ENCODE results near the gene SPINK4.

Gene SPINK4

GRCh38 chr9:33211695-33212393, 28.1 kb upstream of the SPINK4 start:
- no peak overlapping the region for H2AFZ ChIP-seq (ENCODE audit: low read length, unreplicated experiment)
- no peak overlapping the region for H3K27ac ChIP-seq (ENCODE audit: low read depth, low read length)
- H3K4me3 ChIP-seq (ENCODE audit: low read depth, low read length): no peak overlapping the region
- H3K4me1 ChIP-seq (ENCODE audit: control insufficient read depth, insufficient read depth, low read length, unreplicated experiment): peaks cover 4% of the 10 kb centered on the region
- no peaks in the 10 kb centered on the region for H3K36me3 ChIP-seq (ENCODE audit: insufficient read depth, low read length)
- no peaks in the 10 kb centered on the region for H3K79me2 ChIP-seq (ENCODE audit: control insufficient read depth, insufficient read depth, low read length, unreplicated experiment)
- peaks cover 14% of the 10 kb centered on the region; the same call in 1 of the 2 replicates for H3K27me3 ChIP-seq (ENCODE audit: insufficient read depth, low read length)

DNA sequence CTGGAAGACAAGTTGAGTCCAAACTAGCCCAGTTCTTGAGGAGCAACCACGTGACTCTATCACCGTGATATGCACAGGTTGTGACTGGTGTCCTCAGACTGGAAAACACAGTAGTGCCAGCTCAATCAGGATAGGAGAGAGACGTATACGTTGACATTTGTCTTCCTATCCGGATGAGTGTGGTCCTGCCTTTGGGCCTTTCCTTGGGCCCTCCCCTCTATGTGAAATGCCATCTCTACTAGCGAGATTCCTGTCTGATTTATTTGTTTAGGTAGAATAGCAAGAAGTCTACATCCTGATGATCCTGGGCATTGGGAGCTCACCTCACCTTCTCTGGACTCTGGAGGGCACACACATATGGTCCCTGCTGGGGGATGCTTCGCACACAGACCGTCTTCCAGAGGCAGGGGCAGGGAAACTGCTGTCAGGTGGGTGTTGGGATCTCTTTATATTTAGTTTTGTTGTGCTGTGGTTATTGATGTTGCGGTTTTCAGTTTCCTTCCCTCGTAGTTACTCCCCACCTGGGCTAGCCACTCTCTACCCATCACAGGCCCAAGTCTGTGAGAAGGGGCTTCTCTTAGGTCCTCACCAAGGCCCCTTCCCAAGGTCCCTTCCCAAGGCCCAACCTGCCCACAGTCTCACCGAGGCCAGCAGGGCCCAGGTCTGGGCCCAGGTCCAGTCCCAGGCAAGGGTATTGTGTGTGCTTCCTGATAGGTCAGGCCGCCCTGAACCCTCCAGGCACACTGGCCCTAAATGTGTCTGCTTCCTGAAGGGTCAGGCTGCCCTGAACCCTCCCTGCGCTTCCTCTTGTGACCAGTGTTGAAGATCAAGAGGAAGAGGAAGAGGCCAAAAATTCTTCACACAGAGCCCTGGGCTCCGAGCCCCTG, 19.0 kb upstream of the SPINK4 start:
- H3K36me3 ChIP-seq (ENCODE audit: insufficient read depth, low read length): no peaks in the 10 kb centered on the region
- H3K27me3 ChIP-seq (ENCODE audit: insufficient read depth, low read length): peaks cover 5% of the 10 kb centered on the region; the same call in 1 of the 2 replicates
- peaks cover 8% of the 10 kb centered on the region for H3K4me1 ChIP-seq (ENCODE audit: control insufficient read depth, insufficient read depth, low read length, unreplicated experiment)
- H3K27ac ChIP-seq (ENCODE audit: low read depth, low read length): no peak overlapping the region
- no peak overlapping the region for H2AFZ ChIP-seq (ENCODE audit: low read length, unreplicated experiment)
- H3K4me3 ChIP-seq (ENCODE audit: low read depth, low read length): no peak overlapping the region
- no peaks in the 10 kb centered on the region for H3K79me2 ChIP-seq (ENCODE audit: control insufficient read depth, insufficient read depth, low read length, unreplicated experiment)

GRCh38 chr9:33221568-33221884, 18.4 kb upstream of the SPINK4 start:
- no peaks in the 10 kb centered on the region for H3K79me2 ChIP-seq (ENCODE audit: control insufficient read depth, insufficient read depth, low read length, unreplicated experiment)
- peaks cover 10% of the 10 kb centered on the region for H3K4me1 ChIP-seq (ENCODE audit: control insufficient read depth, insufficient read depth, low read length, unreplicated experiment)
- no peaks in the 10 kb centered on the region for H3K36me3 ChIP-seq (ENCODE audit: insufficient read depth, low read length)
- H3K27me3 ChIP-seq (ENCODE audit: insufficient read depth, low read length): no peaks in the 10 kb centered on the region; the same call in 1 of the 2 replicates
- no peak overlapping the region for H3K27ac ChIP-seq (ENCODE audit: low read depth, low read length)
- no peak overlapping the region for H3K4me3 ChIP-seq (ENCODE audit: low read depth, low read length)
- H2AFZ ChIP-seq (ENCODE audit: low read length, unreplicated experiment): no peak overlapping the region

DNA sequence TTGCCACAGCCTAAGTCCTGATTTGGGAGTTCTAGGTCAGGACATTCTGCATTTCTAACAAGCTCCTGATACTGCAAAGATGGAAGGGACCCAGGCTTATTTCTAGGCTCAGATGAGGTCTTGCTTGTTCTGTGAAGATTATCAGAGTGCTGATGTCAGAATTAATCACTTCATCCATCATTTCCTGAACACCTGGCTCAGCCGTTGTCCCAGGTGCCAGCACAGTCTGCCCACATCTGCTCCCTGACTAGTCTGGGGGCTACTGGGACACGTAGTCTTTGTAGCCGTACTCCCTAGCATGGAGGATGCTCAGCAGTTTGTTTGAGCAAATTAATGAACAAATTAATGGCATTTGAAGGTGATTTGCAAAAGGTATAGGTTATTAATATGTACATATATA, 17.9 kb upstream of the SPINK4 start:
- Histone ChIP-seq H3K27ac (ENCODE audit: low read depth, low read length) (no peak overlapping the region), H3K4me1 (ENCODE audit: control insufficient read depth, insufficient read depth, low read length, unreplicated experiment) (peaks cover 10% of the 10 kb centered on the region), H3K27me3 (ENCODE audit: insufficient read depth, low read length) (no peaks in the 10 kb centered on the region), H3K79me2 (ENCODE audit: control insufficient read depth, insufficient read depth, low read length, unreplicated experiment) (no peaks in the 10 kb centered on the region), H2AFZ (ENCODE audit: low read length, unreplicated experiment) (no peak overlapping the region), H3K36me3 (ENCODE audit: insufficient read depth, low read length) (no peaks in the 10 kb centered on the region), H3K4me3 (ENCODE audit: low read depth, low read length) (no peak overlapping the region)

- no peaks in the 10 kb centered on the region for H3K27me3 ChIP-seq (ENCODE audit: insufficient read depth, low read length)
- no peaks in the 10 kb centered on the region for H3K36me3 ChIP-seq (ENCODE audit: insufficient read depth, low read length)
- peaks cover 10% of the 10 kb centered on the region for H3K4me1 ChIP-seq (ENCODE audit: control insufficient read depth, insufficient read depth, low read length, unreplicated experiment)
- no peak overlapping the region for H3K4me3 ChIP-seq (ENCODE audit: low read depth, low read length)
- no peak overlapping the region for H2AFZ ChIP-seq (ENCODE audit: low read length, unreplicated experiment)
- H3K79me2 ChIP-seq (ENCODE audit: control insufficient read depth, insufficient read depth, low read length, unreplicated experiment): no peaks in the 10 kb centered on the region
- H3K27ac ChIP-seq (ENCODE audit: low read depth, low read length): no peak overlapping the region
These were observed 16.3 kb upstream of the SPINK4 start for GRCh38 chr9:33223696-33224095.

- Histone ChIP-seq H2AFZ (ENCODE audit: low read length, unreplicated experiment) (no peak overlapping the region), H3K4me1 (ENCODE audit: control insufficient read depth, insufficient read depth, low read length, unreplicated experiment) (peaks cover 10% of the 10 kb centered on the region), H3K27ac (ENCODE audit: low read depth, low read length) (0 out of 2 replicates have a peak overlapping the region, but pooled peaks have one; percentile 13), H3K27me3 (ENCODE audit: insufficient read depth, low read length) (no peaks in the 10 kb centered on the region), H3K79me2 (ENCODE audit: control insufficient read depth, insufficient read depth, low read length, unreplicated experiment) (no peaks in the 10 kb centered on the region), H3K4me3 (ENCODE audit: low read depth, low read length) (no peak overlapping the region), H3K36me3 (ENCODE audit: insufficient read depth, low read length) (no peaks in the 10 kb centered on the region)
These were observed 14.4 kb upstream of the SPINK4 start for GRCh38 chr9:33225319-33226147.

- Histone ChIP-seq H3K27ac (ENCODE audit: low read depth, low read length) (no peak overlapping the region), H3K27me3 (ENCODE audit: insufficient read depth, low read length) (no peaks in the 10 kb centered on the region), H3K4me1 (ENCODE audit: control insufficient read depth, insufficient read depth, low read length, unreplicated experiment) (peaks cover 10% of the 10 kb centered on the region), H2AFZ (ENCODE audit: low read length, unreplicated experiment) (no peak overlapping the region), H3K79me2 (ENCODE audit: control insufficient read depth, insufficient read depth, low read length, unreplicated experiment) (no peaks in the 10 kb centered on the region), H3K4me3 (ENCODE audit: low read depth, low read length) (no peak overlapping the region), H3K36me3 (ENCODE audit: insufficient read depth, low read length) (no peaks in the 10 kb centered on the region)
These were observed 13.0 kb upstream of the SPINK4 start for GRCh38 chr9:33227008-33227398.

DNA sequence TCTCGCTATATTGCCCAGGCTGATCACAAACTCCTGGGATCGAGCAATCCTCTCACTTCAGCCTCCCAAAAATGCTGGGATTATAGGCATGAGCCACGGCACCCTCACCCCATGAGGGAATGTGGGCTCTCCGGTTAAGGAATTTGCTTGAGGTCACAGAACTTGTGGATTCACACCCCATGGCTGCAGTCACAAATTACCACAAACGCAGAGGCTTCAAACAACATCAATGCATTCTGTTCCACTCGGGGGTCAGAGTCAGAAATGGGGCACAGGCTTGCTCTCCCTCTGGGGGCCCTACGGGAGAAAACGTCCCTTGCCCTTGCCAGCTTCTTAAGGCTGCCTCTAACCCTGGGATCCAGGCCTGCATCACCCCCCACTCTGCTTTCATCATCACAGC, 12.2 kb upstream of the SPINK4 start:
- Histone ChIP-seq H3K27me3 (ENCODE audit: insufficient read depth, low read length) (no peaks in the 10 kb centered on the region), H3K36me3 (ENCODE audit: insufficient read depth, low read length) (no peaks in the 10 kb centered on the region), H3K27ac (ENCODE audit: low read depth, low read length) (no peak overlapping the region), H3K79me2 (ENCODE audit: control insufficient read depth, insufficient read depth, low read length, unreplicated experiment) (no peaks in the 10 kb centered on the region), H3K4me3 (ENCODE audit: low read depth, low read length) (no peak overlapping the region), H2AFZ (ENCODE audit: low read length, unreplicated experiment) (no peak overlapping the region), H3K4me1 (ENCODE audit: control insufficient read depth, insufficient read depth, low read length, unreplicated experiment) (peaks cover 10% of the 10 kb centered on the region)

DNA sequence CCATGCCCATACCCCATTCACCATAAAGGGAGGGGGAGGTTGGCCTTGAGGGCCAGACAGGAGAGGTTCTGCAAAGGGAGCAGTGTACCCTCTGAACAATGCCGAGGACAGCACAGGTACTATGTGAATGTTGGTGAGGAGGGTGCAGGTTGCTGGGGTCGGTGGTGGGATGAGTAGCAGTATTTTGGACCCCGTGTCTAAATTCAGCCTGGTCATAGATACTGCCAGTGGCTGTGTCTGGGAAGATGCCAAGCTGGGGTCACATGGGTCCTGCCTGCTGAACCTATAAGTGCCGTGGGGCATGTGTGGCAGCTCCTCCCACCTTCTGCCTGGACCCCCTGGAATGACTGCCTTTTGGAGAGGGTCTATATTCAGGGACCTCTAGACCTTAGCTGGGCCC, 11.4 kb upstream of the SPINK4 start:
- Histone ChIP-seq H2AFZ (ENCODE audit: low read length, unreplicated experiment) (no peak overlapping the region), H3K4me3 (ENCODE audit: low read depth, low read length) (no peak overlapping the region), H3K27ac (ENCODE audit: low read depth, low read length) (no peak overlapping the region), H3K36me3 (ENCODE audit: insufficient read depth, low read length) (no peaks in the 10 kb centered on the region), H3K4me1 (ENCODE audit: control insufficient read depth, insufficient read depth, low read length, unreplicated experiment) (peaks cover 16% of the 10 kb centered on the region), H3K27me3 (ENCODE audit: insufficient read depth, low read length) (no peaks in the 10 kb centered on the region), H3K79me2 (ENCODE audit: control insufficient read depth, insufficient read depth, low read length, unreplicated experiment) (no peaks in the 10 kb centered on the region)

- no peaks in the 10 kb centered on the region for H3K79me2 ChIP-seq (ENCODE audit: control insufficient read depth, insufficient read depth, low read length, unreplicated experiment)
- no peak overlapping the region for H2AFZ ChIP-seq (ENCODE audit: low read length, unreplicated experiment)
- H3K4me1 ChIP-seq (ENCODE audit: control insufficient read depth, insufficient read depth, low read length, unreplicated experiment): peaks cover 24% of the 10 kb centered on the region
- H3K27ac ChIP-seq (ENCODE audit: low read depth, low read length): no peak overlapping the region
- H3K27me3 ChIP-seq (ENCODE audit: insufficient read depth, low read length): no peaks in the 10 kb centered on the region
- no peak overlapping the region for H3K4me3 ChIP-seq (ENCODE audit: low read depth, low read length)
- H3K36me3 ChIP-seq (ENCODE audit: insufficient read depth, low read length): no peaks in the 10 kb centered on the region
These were observed 10.4 kb upstream of the SPINK4 start for GRCh38 chr9:33229359-33230114.

Measured in ACC112 (cell line).